A673 (cell line): ENCODE data around the gene GRIN3A. TPM values are rescaled to one million over a fixed set of nuclear protein-coding genes. Genes with fewer than 3 reads are reported as not detected.

Source experiments
- BruUV-seq: library from RNA; stranded (reverse); fragments of 400-500 nt; replicated peaks from 2 replicates; lab custom pipeline; 2021; lab: Mats Ljungman, UMichigan
- CTCF ChIA-PET: fragments of 300-600 bp; sonication (Branson Sonifier 250); formaldehyde crosslinking; loops from one replicate; lab custom pipeline; 2022; ENCODE audit warnings: antibody characterized with exemption; lab: Charles Lee
- POLR2A ChIA-PET: fragments of 300-600 bp; sonication (Branson Sonifier 250); formaldehyde crosslinking; loops from one replicate; lab custom pipeline; 2022; ENCODE audit warnings: antibody characterized with exemption; ENCODE audit not compliant: low non-redundant PET; lab: Charles Lee
- DNase-seq: peaks from one replicate; pipeline ENCODE4 v3.0.0-alpha.2; 2015; ENCODE audit warnings: low spot score
- H3K27ac ChIP-seq: fragments of 200-600 bp; sonication (generic); 2 replicates; pipeline ENCODE4 v1.5.1; 2016; ENCODE audit warnings: mixed run types, low read depth, mild to moderate bottlenecking, mixed read lengths, antibody characterized with exemption, low read length; ENCODE audit not compliant: poor library complexity, severe bottlenecking
- H3K27me3 ChIP-seq: fragments of 200-600 bp; sonication (generic); replicated peaks from 2 replicates; pipeline ENCODE4 v1.6.1; 2017; ENCODE audit warnings: mixed run types, low read depth, mild to moderate bottlenecking, mixed read lengths, antibody characterized with exemption, low read length; ENCODE audit not compliant: insufficient read depth, poor library complexity
- H3K36me3 ChIP-seq: fragments of 200-600 bp; sonication (generic); 2 replicates; pipeline ENCODE4 v1.6.1; 2016; ENCODE audit warnings: mixed run types, mild to moderate bottlenecking, mixed read lengths, antibody characterized with exemption, low read length; ENCODE audit not compliant: insufficient read depth, poor library complexity, severe bottlenecking
- H3K4me1 ChIP-seq: fragments of 200-600 bp; sonication (generic); 2 replicates; pipeline ENCODE4 v1.6.1; 2017; ENCODE audit warnings: mixed run types, mild to moderate bottlenecking, mixed read lengths, antibody characterized with exemption, low read length; ENCODE audit not compliant: insufficient read depth, poor library complexity, severe bottlenecking
- H3K4me3 ChIP-seq: fragments of 200-600 bp; sonication (generic); 2 replicates; pipeline ENCODE4 v1.5.1; 2016; ENCODE audit warnings: low read depth, mixed run types, mild to moderate bottlenecking, mixed read lengths, low read length; ENCODE audit not compliant: poor library complexity, severe bottlenecking
- H3K9me3 ChIP-seq: fragments of 200-600 bp; sonication (generic); 2 replicates; pipeline ENCODE4 v1.6.1; 2016; ENCODE audit warnings: mixed run types, low read depth, mild to moderate bottlenecking, mixed read lengths, antibody characterized with exemption, low read length; ENCODE audit not compliant: poor library complexity, severe bottlenecking
- CTCF ChIP-seq: fragments of 300-800, 200-600 bp; sonication (generic); conservative IDR thresholded peaks from 2 replicates; pipeline ENCODE4 v1.5.1; 2017; ENCODE audit warnings: low read depth, mild to moderate bottlenecking, antibody characterized with exemption, low read length, moderate library complexity, mixed read lengths
- EZH2 ChIP-seq: fragments of 200-600 bp; sonication (generic); IDR thresholded peaks from 2 replicates; pipeline ENCODE4 v1.6.1; 2017; ENCODE audit warnings: borderline replicate concordance, low read depth, mild to moderate bottlenecking, mixed read lengths, antibody characterized with exemption, low read length; ENCODE audit not compliant: poor library complexity, severe bottlenecking
- intact Hi-C: fragments of 100-400 bp; cut with micrococcal nuclease; formaldehyde crosslinking; loops from one replicate; pipeline ENCODE4 v1.10.0; 2022; ENCODE audit not compliant: unreplicated experiment
- total RNA-seq: library from RNA; stranded (reverse); gene quantifications from 2 replicates; pipeline ENCODE4 v1.2.3, GENCODE V29; 2021

GRIN3A gene
- total RNA-seq, 1 experiment from 2014 or later, result not detected

- Histone ChIP-seq H3K36me3 (no peaks in the 10 kb centered on the region), H3K4me1 (no peaks in the 10 kb centered on the region), H3K9me3 (no peaks in the 10 kb centered on the region), H3K27me3 (peaks cover 33% of the 10 kb centered on the region), H3K27ac (no peak overlapping the region), H3K4me3 (no peak overlapping the region)
- peak; percentile 3 for DNase-seq
- TF ChIP-seq EZH2 (no peak), CTCF (no peak)
- BruUV-seq, result no TSS peak
- ChIA-PET POLR2A (no interaction called here), CTCF (no interaction called here)
- intact Hi-C loops, result no loop called here
These were observed 21.8 kb downstream of the GRIN3A start for GRCh38 chr9:101716629-101717028.

DNA sequence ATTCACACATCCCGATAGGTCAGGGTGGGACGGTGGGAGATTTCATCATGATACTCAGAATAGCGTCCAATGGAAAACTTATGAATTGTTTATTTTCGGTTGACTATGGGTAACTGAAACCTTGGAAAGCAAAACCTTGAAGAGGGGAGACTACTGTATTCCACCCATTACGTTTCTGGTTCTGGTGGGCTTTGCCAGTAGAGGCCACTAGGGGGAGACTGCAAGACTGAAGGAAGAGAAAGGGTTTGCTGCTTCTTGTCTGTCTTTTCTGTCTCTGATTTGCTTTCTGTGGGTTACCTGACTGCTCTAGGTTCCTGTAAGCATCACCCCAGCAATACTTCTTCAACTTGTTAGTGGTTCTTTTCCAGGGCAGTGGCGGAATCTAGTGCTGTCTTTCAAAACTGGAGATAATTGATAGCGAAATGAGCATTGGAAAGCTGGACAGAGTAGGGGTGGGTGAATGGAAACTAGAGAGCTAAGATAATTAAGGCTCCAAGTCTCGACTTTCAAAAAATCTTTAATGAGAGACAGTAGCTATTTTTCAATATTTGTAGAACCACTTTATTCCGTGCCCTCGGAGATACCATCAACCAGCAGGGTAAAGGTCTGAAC is 27.0 kb downstream of the GRIN3A start:
- H3K27me3 ChIP-seq, result peaks cover 20% of the 10 kb centered on the region
- intact Hi-C loops, result no loop called here
- no peaks in the 10 kb centered on the region for H3K9me3 ChIP-seq
- no peaks in the 10 kb centered on the region for H3K36me3 ChIP-seq
- H3K27ac ChIP-seq, result no peak overlapping the region
- H3K4me1 ChIP-seq, result no peaks in the 10 kb centered on the region
- no peak overlapping the region for H3K4me3 ChIP-seq
- no TSS peak for BruUV-seq
- CTCF ChIA-PET, result no interaction called here
- POLR2A ChIA-PET, result no interaction called here
- DNase-seq, result peak; percentile 61
- TF ChIP-seq CTCF (peak; percentile 87), EZH2 (no peak)

DNA sequence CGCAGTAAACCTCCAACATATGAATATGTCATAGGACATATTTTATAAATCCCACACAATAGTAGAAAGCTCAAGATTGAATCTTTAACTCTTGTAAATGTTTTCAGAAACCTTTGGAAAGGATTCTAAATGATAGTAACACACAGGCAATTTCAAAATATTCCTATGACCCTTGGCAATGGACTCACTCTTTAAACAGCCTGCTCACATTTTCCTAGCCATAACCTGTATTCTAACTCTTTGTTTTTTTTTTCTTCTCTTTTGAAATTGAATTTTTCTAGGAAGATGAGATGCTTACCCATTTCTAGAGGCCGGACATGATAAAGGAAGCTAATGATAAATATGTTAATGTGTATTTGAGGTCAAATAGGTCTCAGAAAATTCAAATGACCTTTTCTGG is 29.6 kb downstream of the GRIN3A start:
- intact Hi-C loops, result no loop called here
- no peaks in the 10 kb centered on the region for H3K36me3 ChIP-seq
- peaks cover 32% of the 10 kb centered on the region for H3K27me3 ChIP-seq
- no peak for DNase-seq
- ChIA-PET POLR2A (no interaction called here), CTCF (no interaction called here)
- no peaks in the 10 kb centered on the region for H3K4me1 ChIP-seq
- no TSS peak for BruUV-seq
- TF ChIP-seq EZH2 (no peak), CTCF (no peak)
- H3K4me3 ChIP-seq, result no peak overlapping the region
- no peak overlapping the region for H3K27ac ChIP-seq
- H3K9me3 ChIP-seq, result no peaks in the 10 kb centered on the region
